ENCODE measurements around the gene REX1BD.

Gene REX1BD

DNA sequence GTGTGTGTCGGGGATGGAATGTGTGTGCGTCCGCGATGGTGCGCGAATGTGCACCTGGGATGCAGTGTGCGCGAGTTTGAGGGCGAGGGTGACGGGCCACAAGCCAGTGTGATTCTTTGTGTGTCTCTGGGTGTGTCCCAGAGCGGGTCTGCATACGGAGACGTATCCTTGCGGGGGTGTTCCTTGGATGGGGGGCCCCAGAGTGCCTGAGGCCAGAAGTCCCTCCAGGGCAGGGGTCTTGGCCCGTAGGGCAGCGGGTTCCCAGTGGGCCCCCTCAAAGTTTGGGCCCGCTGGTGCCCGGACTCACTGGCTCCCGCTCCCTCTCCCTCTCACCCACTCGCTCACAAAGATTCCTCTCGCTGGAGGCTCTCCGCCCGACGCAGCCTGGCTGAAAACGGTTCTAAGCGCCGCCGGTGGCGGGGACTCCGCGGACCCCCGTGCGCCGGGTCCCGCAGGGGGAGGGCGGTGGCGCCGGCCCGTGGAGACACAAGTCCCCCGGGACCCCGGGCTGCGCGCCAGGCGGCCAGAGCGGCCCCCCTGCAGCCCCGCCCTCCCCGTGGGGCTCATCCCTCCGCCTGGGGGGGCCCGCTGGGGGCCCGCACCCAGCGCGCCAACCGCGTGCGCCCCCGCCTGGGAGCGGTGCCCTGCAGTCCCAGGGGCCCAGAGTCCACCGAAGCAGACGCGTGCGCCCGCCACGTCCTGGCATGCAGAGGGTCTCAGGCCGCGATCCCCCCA is 17.1 kb downstream of the REX1BD start:
- H3K9ac ChIP-seq (ENCODE audit: low read depth, low read length): peak overlapping the region; percentile 59
- H3K9me3 ChIP-seq (replicated peaks; ENCODE audit: low read length): no peaks in the 10 kb centered on the region
- peak overlapping the region; percentile 84 for H3K4me2 ChIP-seq (ENCODE audit: low read length)
- peaks cover 23% of the 10 kb centered on the region for H3K4me1 ChIP-seq (ENCODE audit: control insufficient read depth, insufficient read depth, low read length)
- H3K27me3 ChIP-seq (ENCODE audit: control insufficient read depth, insufficient read depth, low read length): peaks cover 33% of the 10 kb centered on the region
- peak overlapping the region; percentile 72 for H3K4me3 ChIP-seq (ENCODE audit: low read length)
- H3K36me3 ChIP-seq (ENCODE audit: insufficient read depth, low read length): no peaks in the 10 kb centered on the region

DNA sequence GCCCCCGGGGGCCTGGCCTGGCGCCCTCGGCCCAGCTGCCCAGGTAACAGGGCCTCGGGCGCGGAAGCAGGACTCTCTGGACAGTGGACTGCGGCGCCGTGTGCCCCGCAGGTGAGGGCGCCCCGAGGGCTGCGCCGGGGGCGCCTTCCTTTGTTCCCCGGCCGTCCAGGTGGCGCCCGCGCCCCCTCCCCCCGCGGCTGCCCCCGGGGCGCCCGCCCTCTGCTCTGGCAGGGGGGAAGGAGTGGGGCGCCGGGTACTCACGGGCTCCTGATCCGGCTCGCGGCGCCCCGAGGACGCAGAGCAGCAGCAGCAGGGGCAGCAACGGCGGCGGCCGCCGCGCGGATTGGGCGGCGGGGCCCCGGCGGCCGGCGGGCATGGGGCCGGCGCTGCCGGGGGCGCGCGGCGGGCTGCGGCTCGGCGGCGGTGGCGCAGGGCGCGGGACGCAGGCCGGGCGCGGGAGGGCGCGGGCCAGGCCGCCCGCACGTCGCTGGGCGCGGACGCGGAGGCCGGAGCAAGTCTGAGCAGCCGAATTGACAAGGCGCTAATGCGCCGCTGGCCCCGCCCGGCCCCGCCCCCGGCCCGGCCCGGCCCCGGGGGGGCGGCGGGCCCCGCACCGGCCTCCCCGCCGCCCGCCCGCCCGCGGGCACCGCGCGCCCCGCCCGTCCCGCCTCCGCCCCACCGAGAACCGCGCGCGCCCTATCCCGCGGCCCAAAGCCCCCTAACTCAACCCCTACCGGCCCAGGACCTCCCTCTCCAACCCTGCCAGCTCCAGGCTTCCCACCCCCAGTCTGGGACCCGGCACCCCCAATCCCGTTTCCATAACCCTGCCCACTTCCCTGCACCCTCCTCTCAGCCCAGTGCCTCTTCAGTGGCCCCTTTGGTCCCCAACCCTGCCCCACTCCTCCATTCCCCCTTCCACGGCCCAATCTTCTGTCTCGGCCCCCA is 18.0 kb downstream of the REX1BD start, which contains the start of gene CRLF1:
CRLF1 (minus strand) TSS at position 519 of the 945 bp plus-strand sequence; CDS start at position 376, 143 bp downstream.
- peaks cover 23% of the 10 kb centered on the region for H3K4me1 ChIP-seq (ENCODE audit: control insufficient read depth, insufficient read depth, low read length)
- H3K4me2 ChIP-seq (ENCODE audit: low read length): peak within 1 kb of the TSS; percentile 84
- H3K9me3 ChIP-seq (replicated peaks; ENCODE audit: low read length): no peaks in the 10 kb centered on the region
- no peaks in the 10 kb centered on the region for H3K36me3 ChIP-seq (ENCODE audit: insufficient read depth, low read length)
- peak within 1 kb of the TSS; percentile 59 for H3K9ac ChIP-seq (ENCODE audit: low read depth, low read length)
- H3K27me3 ChIP-seq (ENCODE audit: control insufficient read depth, insufficient read depth, low read length): peaks cover 39% of the 10 kb centered on the region
- peak within 1 kb of the TSS; percentile 72 for H3K4me3 ChIP-seq (ENCODE audit: low read length)

DNA sequence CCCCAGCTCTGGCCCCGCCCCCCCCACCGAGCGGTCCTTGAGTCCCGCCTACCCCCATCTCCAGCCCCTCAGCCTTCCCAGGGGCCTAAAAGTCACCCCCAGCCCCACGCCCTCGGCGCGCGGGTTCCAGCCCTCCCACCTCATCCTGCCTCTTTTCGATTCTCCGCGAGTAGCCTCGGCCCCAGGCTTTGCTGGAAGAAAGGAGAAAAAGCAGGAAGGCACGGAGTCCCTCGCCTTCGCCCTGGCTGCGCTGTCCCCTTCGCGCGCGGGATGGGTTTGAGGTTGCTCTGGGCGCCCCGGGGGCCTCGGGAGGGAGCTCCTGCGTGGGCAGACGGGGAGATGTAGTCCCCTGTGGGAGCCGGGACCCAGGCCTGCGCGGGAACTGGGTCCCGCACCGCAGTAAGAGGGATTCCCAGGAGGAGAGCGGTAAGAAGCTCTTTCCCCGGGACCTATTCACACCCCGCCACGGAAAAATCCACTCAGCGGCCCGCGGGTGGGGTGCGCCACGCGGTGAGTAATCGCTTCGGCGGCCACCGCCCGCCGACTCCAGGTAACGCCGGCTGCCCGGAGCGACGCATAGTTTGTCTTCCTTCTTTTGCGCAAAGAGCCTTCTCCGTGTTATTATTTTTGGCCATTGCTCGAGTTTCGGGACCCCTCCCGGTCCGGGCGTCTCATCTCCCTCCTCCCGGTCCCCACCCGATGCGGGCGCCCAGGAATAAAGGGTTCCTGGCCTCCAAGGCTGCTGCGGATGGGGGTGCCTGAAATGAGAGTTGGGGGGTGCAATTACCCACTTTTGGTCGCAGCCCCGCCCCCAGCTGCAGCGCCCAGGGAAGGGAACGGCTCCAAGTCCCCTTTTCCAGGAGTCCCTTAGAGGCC is 18.9 kb downstream of the REX1BD start:
- Histone ChIP-seq H3K27me3 (ENCODE audit: control insufficient read depth, insufficient read depth, low read length) (peaks cover 48% of the 10 kb centered on the region), H3K4me2 (ENCODE audit: low read length) (peak overlapping the region; percentile 77), H3K9me3 (replicated peaks; ENCODE audit: low read length) (no peaks in the 10 kb centered on the region), H3K36me3 (ENCODE audit: insufficient read depth, low read length) (no peaks in the 10 kb centered on the region), H3K4me3 (ENCODE audit: low read length) (peak overlapping the region; percentile 60), H3K4me1 (ENCODE audit: control insufficient read depth, insufficient read depth, low read length) (peaks cover 32% of the 10 kb centered on the region), H3K9ac (ENCODE audit: low read depth, low read length) (no peak overlapping the region)

GRCh38 chr19:18608102-18608804 is 19.7 kb downstream of the REX1BD start:
- H3K4me3 ChIP-seq (ENCODE audit: low read length): no peak overlapping the region
- peak overlapping the region; percentile 77 for H3K4me2 ChIP-seq (ENCODE audit: low read length)
- no peaks in the 10 kb centered on the region for H3K9me3 ChIP-seq (replicated peaks; ENCODE audit: low read length)
- peaks cover 28% of the 10 kb centered on the region for H3K4me1 ChIP-seq (ENCODE audit: control insufficient read depth, insufficient read depth, low read length)
- no peak overlapping the region for H3K9ac ChIP-seq (ENCODE audit: low read depth, low read length)
- peaks cover 55% of the 10 kb centered on the region for H3K27me3 ChIP-seq (ENCODE audit: control insufficient read depth, insufficient read depth, low read length)
- H3K36me3 ChIP-seq (ENCODE audit: insufficient read depth, low read length): no peaks in the 10 kb centered on the region

DNA sequence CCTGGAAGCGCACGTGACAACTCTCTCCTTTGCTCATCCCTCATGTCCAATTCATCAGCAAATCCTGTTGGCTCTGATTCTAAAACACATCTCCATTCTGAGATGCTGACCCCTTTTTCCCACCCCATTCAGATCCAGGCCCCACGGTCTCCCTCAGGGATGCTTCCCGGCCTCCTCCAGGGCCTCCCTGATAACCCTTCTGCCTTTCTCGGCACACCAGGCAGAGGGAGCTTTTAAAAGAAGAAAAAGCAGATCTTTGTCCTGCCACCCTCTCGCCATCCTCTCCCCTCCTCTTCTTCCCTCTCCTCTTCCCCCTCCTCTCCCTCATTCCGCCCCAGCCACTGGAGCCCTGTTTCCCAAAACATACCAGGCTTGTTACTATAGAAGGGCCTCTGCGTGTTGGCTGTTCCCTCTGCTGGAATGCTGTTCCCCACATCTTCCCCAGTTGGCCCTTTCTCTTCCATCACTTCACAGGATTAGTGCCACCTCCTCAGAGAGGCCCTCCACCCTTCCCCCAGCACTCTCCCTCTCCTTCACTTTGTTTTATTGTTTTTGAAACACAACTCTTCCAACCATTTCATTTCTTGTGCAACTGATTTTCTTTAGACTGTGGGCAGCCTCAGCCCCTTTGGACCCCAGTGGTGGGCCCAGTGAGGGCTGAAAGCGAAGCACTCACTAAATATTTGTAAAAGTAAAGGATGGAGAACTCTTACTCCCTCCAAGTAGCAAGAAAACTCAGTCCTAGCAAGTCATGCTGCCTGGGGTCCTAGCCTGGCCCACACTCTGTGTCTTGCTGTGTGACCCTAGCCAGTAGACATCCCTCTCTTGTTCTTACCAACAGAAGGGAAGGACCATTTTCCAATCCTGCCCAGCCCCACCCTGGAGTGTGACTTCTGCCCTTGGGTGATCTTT is 20.5 kb downstream of the REX1BD start:
- no peaks in the 10 kb centered on the region for H3K9me3 ChIP-seq (replicated peaks; ENCODE audit: low read length)
- H3K9ac ChIP-seq (ENCODE audit: low read depth, low read length): no peak overlapping the region
- peaks cover 21% of the 10 kb centered on the region for H3K4me1 ChIP-seq (ENCODE audit: control insufficient read depth, insufficient read depth, low read length)
- no peaks in the 10 kb centered on the region for H3K36me3 ChIP-seq (ENCODE audit: insufficient read depth, low read length)
- H3K27me3 ChIP-seq (ENCODE audit: control insufficient read depth, insufficient read depth, low read length): peaks cover 62% of the 10 kb centered on the region
- H3K4me2 ChIP-seq (ENCODE audit: low read length): no peak overlapping the region
- H3K4me3 ChIP-seq (ENCODE audit: low read length): no peak overlapping the region

DNA sequence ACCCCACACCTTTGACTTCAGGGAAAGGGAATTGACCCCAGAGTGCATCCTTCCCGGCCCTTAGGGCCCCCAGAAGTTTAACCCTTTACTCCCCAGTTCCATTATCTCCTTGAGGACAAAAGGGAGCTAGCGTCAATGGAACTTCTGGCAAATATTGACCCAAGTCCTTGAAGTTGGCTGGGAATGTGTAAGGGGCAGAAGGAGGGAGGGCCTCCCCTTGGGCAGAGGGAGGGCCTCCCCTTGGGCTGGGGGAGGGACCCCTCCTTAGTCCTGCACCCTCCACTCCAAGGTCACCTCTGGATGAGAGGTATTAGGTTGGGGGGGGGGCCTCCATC is 21.1 kb downstream of the REX1BD start:
- Histone ChIP-seq H3K4me3 (ENCODE audit: low read length) (no peak overlapping the region), H3K4me2 (ENCODE audit: low read length) (no peak overlapping the region), H3K27me3 (ENCODE audit: control insufficient read depth, insufficient read depth, low read length) (peaks cover 68% of the 10 kb centered on the region), H3K36me3 (ENCODE audit: insufficient read depth, low read length) (no peaks in the 10 kb centered on the region), H3K9ac (ENCODE audit: low read depth, low read length) (no peak overlapping the region), H3K4me1 (ENCODE audit: control insufficient read depth, insufficient read depth, low read length) (peaks cover 15% of the 10 kb centered on the region), H3K9me3 (replicated peaks; ENCODE audit: low read length) (no peaks in the 10 kb centered on the region)

DNA sequence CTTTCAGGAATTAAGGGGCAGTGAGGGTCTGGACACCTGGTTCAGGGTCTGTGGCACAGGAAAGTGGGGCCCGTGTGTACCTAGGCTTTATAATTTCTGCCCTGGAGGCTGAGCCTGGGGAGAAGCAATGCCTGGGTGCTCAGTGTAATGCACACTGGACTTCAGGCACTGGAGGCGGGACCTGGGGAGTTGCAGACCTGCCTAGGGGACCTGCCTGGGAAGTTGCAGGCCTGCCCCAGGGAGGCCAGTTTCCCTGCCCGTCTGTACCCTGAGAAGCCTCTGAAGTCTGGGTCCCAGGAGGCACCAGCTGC is 21.6 kb downstream of the REX1BD start:
- Histone ChIP-seq H3K4me3 (ENCODE audit: low read length) (no peak overlapping the region), H3K27me3 (ENCODE audit: control insufficient read depth, insufficient read depth, low read length) (peaks cover 70% of the 10 kb centered on the region), H3K4me1 (ENCODE audit: control insufficient read depth, insufficient read depth, low read length) (peaks cover 15% of the 10 kb centered on the region), H3K36me3 (ENCODE audit: insufficient read depth, low read length) (no peaks in the 10 kb centered on the region), H3K4me2 (ENCODE audit: low read length) (no peak overlapping the region), H3K9ac (ENCODE audit: low read depth, low read length) (no peak overlapping the region), H3K9me3 (replicated peaks; ENCODE audit: low read length) (no peaks in the 10 kb centered on the region)

- Histone ChIP-seq H3K4me2 (ENCODE audit: low read length) (no peak overlapping the region), H3K27me3 (ENCODE audit: control insufficient read depth, insufficient read depth, low read length) (peaks cover 73% of the 10 kb centered on the region), H3K9ac (ENCODE audit: low read depth, low read length) (no peak overlapping the region), H3K36me3 (ENCODE audit: insufficient read depth, low read length) (no peaks in the 10 kb centered on the region), H3K4me3 (ENCODE audit: low read length) (no peak overlapping the region), H3K4me1 (ENCODE audit: control insufficient read depth, insufficient read depth, low read length) (peaks cover 15% of the 10 kb centered on the region), H3K9me3 (replicated peaks; ENCODE audit: low read length) (no peaks in the 10 kb centered on the region)
Observed at GRCh38 chr19:18610556-18611326, 22.1 kb downstream of the REX1BD start.

- peak overlapping the region; percentile 85 for H3K4me2 ChIP-seq (ENCODE audit: low read length)
- no peak overlapping the region for H3K9ac ChIP-seq (ENCODE audit: low read depth, low read length)
- H3K27me3 ChIP-seq (ENCODE audit: control insufficient read depth, insufficient read depth, low read length): peaks cover 73% of the 10 kb centered on the region
Observed at GRCh38 chr19:18611327-18612050, 22.9 kb downstream of the REX1BD start.

More at GRCh38 chr19:18611327-18612050, 22.9 kb downstream of the REX1BD start:
- Histone ChIP-seq H3K36me3 (ENCODE audit: insufficient read depth, low read length) (no peaks in the 10 kb centered on the region), H3K9me3 (replicated peaks; ENCODE audit: low read length) (no peaks in the 10 kb centered on the region), H3K4me3 (ENCODE audit: low read length) (peak overlapping the region; percentile 19), H3K4me1 (ENCODE audit: control insufficient read depth, insufficient read depth, low read length) (peaks cover 15% of the 10 kb centered on the region)

Measured in skeletal muscle satellite cell (primary cell).